ENCODE measurements around the gene RGL4.

- no peak for TF ChIP-seq POLR2A (IDR thresholded peaks at IDR 0.05)
- no peak for TF ChIP-seq CTCF (IDR thresholded peaks at IDR 0.05 in 4 of 5, conservative IDR thresholded peaks at IDR 0.05 in 1 of 5)
These were observed 9.9 kb downstream of the RGL4 start for GRCh38 chr22:23700706-23701105.
